Astrocyte of the spinal cord (primary cell): ENCODE results near the gene KLK8.
"Not testable (repeated sequence)": the region's sequence is repeated elsewhere in the genome, so short reads cannot be mapped to it uniquely, and the experiment has no call there.

Source experiments
- DNase-seq: peaks from one replicate; pipeline ENCODE4 v3.0.0; 2011; ENCODE audit warnings: low read depth, low spot score
- H3K4me3 ChIP-seq: 2 replicates; pipeline ENCODE4 v1.5.1; 2011; ENCODE audit warnings: low read depth, mild to moderate bottlenecking, low read length, moderate library complexity
- in situ Hi-C: cut with HindIII; loops from 2 replicates; pipeline ENCODE4 v1.10.0; 2017; ENCODE audit warnings: low sequenced_read_pairs
- TF ChIP-seq, protein P1 (sequence below): IDR thresholded peaks from 2 replicates; pipeline ENCODE4 v1.5.1; 2012; ENCODE audit warnings: low read depth, mild to moderate bottlenecking, low read length, inconsistent platforms

Gene KLK8

GRCh38 chr19:50998061-50998460, 3.3 kb downstream of the KLK8 start:
- in situ Hi-C loops = no loop called here
- no peak overlapping the region for H3K4me3 ChIP-seq
- TF ChIP-seq, protein P1, sequence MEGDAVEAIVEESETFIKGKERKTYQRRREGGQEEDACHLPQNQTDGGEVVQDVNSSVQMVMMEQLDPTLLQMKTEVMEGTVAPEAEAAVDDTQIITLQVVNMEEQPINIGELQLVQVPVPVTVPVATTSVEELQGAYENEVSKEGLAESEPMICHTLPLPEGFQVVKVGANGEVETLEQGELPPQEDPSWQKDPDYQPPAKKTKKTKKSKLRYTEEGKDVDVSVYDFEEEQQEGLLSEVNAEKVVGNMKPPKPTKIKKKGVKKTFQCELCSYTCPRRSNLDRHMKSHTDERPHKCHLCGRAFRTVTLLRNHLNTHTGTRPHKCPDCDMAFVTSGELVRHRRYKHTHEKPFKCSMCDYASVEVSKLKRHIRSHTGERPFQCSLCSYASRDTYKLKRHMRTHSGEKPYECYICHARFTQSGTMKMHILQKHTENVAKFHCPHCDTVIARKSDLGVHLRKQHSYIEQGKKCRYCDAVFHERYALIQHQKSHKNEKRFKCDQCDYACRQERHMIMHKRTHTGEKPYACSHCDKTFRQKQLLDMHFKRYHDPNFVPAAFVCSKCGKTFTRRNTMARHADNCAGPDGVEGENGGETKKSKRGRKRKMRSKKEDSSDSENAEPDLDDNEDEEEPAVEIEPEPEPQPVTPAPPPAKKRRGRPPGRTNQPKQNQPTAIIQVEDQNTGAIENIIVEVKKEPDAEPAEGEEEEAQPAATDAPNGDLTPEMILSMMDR = no peak
- DNase-seq = no peak

GRCh38 chr19:50994129-50994528, 7.3 kb downstream of the KLK8 start:
- in situ Hi-C loops = no loop called here
- H3K4me3 ChIP-seq = no peak overlapping the region
- no peak for DNase-seq
- TF ChIP-seq, protein P1 = no peak

DNA sequence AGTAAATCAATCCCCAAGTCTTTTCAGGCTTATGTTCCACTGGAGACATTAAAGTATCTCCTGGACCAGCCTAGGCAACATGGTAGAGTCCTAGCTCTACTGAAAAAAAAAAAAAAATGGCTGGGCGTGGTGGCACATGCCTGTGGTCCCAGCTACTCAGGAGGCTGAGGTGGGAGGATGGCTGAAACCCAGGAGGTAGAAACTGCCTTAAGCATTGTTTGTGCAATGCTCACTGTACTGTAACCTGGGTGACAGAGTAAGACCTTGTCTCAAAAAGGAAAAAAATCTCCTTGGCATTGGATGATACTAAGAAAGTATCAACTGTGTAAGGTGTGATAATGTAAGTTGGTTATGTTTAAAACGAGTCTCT, 8.8 kb downstream of the KLK8 start:
- in situ Hi-C loops = no loop called here
- TF ChIP-seq, protein P1 = no peak
- DNase-seq = no peak
- H3K4me3 ChIP-seq = no peak overlapping the region

- H3K4me3 ChIP-seq, DNase-seq, in situ Hi-C loops: not testable (repeated sequence)
Observed at GRCh38 chr19:50984416-50984815, 17.0 kb downstream of the KLK8 start.

- TF ChIP-seq, protein P1 = no peak
- no peak within 1 kb of the TSS for H3K4me3 ChIP-seq
- no peak for DNase-seq
- in situ Hi-C loops = no loop called here
Observed at GRCh38 chr19:50983625-50984292, 17.6 kb downstream of the KLK8 start, which contains the start of gene KLK7. KLK7 (minus strand) TSS chr19:50983917; CDS start chr19:50982399, 1,518 bp downstream.

- in situ Hi-C loops = no loop called here
- TF ChIP-seq, protein P1 = no peak
- no peak for DNase-seq
- H3K4me3 ChIP-seq = no peak overlapping the region
Observed at GRCh38 chr19:50982186-50982585, 19.2 kb downstream of the KLK8 start.

DNA sequence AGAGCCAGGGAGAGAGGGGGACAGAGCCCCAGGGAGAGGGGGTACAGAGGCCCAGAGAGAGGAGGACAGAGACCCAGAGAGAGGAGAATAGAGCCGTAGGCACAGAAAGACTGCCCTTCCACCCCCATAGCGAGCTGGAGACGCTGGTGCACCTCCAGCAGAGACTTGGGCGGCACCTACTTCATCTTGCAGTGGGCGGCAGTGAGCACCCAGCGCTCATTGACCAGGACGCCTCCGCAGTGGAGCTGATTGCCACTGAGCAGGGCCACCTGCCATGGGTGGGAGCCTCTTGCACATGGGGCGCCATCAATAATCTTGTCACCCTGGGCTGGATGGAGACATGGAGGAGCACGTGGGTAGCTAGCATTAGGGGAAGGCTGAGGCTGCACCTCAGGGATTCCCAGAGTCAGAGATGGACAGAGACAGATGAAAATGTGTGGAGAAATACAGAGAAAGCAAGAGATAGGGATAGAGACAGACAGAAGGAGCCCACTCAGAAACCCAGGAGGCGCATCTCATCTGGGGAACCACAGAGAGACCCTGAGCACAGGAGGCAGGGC, 19.7 kb downstream of the KLK8 start:
- in situ Hi-C loops = no loop called here
- TF ChIP-seq, protein P1 = no peak
- no peak for DNase-seq
- no peak overlapping the region for H3K4me3 ChIP-seq
